Measurements from ENCODE around the gene METTL21A. TPM values are rescaled to one million over a fixed set of nuclear protein-coding genes. Genes with fewer than 3 reads are reported as not detected.

METTL21A gene
- total RNA-seq, 1 experiment from 2014 or later, result 20.9 TPM

- POLR2A ChIA-PET, result no interaction called here
- CTCF ChIA-PET, result no interaction called here
- Histone ChIP-seq H3K4me3 (ENCODE audit: low read depth in 2 of 2, low read length in 2 of 2) (no peak overlapping the region), H3K27ac (ENCODE audit: low read length) (no peak overlapping the region), H3K36me3 (ENCODE audit: control insufficient read depth, insufficient read depth, low read length) (no peaks in the 10 kb centered on the region), H3K27me3 (ENCODE audit: control insufficient read depth, insufficient read depth, low read length) (no peaks in the 10 kb centered on the region), H3K4me1 (ENCODE audit: control insufficient read depth, insufficient read depth, low read length) (no peaks in the 10 kb centered on the region; the same call in 1 of the 2 replicates), H3K9me3 (ENCODE audit: control insufficient read depth, insufficient read depth, low read depth, low read length) (no peaks in the 10 kb centered on the region)
- in situ Hi-C loops (cut with HindIII; ENCODE audit: low pct_unique_long_range_greater_than_20kb, low sequenced_read_pairs), result no loop called here
- TF ChIP-seq POLR2AphosphoS5 (IDR thresholded peaks at IDR 0.05; ENCODE audit: low read depth, low read length) (no peak), REST (IDR thresholded peaks at IDR 0.05; ENCODE audit: insufficient read depth in 1 of 2, low read depth in 2 of 2, low read length in 1 of 2) (no peak), TCF7L2 (IDR thresholded peaks at IDR 0.05; ENCODE audit: low read depth, low read length) (no peak), SIN3A (IDR thresholded peaks at IDR 0.05; ENCODE audit: borderline replicate concordance, insufficient read depth, low read depth, low read length) (no peak), CTCF (IDR thresholded peaks at IDR 0.05) (no peak)
- BruUV-seq (replicated peaks), result no TSS peak
- ATAC-seq (no peak), DNase-seq (ENCODE audit: low read depth, low spot score) (no peak)
- intact Hi-C loops (cut with micrococcal nuclease; ENCODE audit: unreplicated experiment), result no loop called here
Measured at GRCh38 chr2:207635468-207636200, 10.4 kb upstream of the METTL21A start.

- in situ Hi-C loops (cut with HindIII; ENCODE audit: low pct_unique_long_range_greater_than_20kb, low sequenced_read_pairs) (no loop called here), intact Hi-C loops (cut with micrococcal nuclease; ENCODE audit: unreplicated experiment) (no loop called here)
- TF ChIP-seq POLR2AphosphoS5 (IDR thresholded peaks at IDR 0.05; ENCODE audit: low read depth, low read length) (no peak), SIN3A (IDR thresholded peaks at IDR 0.05; ENCODE audit: borderline replicate concordance, insufficient read depth, low read depth, low read length) (no peak), CTCF (IDR thresholded peaks at IDR 0.05) (no peak), TCF7L2 (IDR thresholded peaks at IDR 0.05; ENCODE audit: low read depth, low read length) (no peak), REST (IDR thresholded peaks at IDR 0.05; ENCODE audit: insufficient read depth in 1 of 2, low read depth in 2 of 2, low read length in 1 of 2) (no peak)
- Histone ChIP-seq H3K4me1 (ENCODE audit: control insufficient read depth, insufficient read depth, low read length) (no peaks in the 10 kb centered on the region; the same call in 1 of the 2 replicates), H3K36me3 (ENCODE audit: control insufficient read depth, insufficient read depth, low read length) (no peaks in the 10 kb centered on the region), H3K9me3 (ENCODE audit: control insufficient read depth, insufficient read depth, low read depth, low read length) (no peaks in the 10 kb centered on the region), H3K4me3 (ENCODE audit: low read depth in 2 of 2, low read length in 2 of 2) (no peak overlapping the region), H3K27me3 (ENCODE audit: control insufficient read depth, insufficient read depth, low read length) (no peaks in the 10 kb centered on the region), H3K27ac (ENCODE audit: low read length) (no peak overlapping the region)
- ChIA-PET CTCF (no interaction called here), POLR2A (interaction anchor here (0.5 kb wide), 1 partner anchor 132 kb away, joined by 3 read pairs; no protein-coding TSS in a partner anchor)
- no TSS peak for BruUV-seq (replicated peaks)
- ATAC-seq (no peak), DNase-seq (ENCODE audit: low read depth, low spot score) (no peak)
Measured at GRCh38 chr2:207633686-207634085, 8.5 kb upstream of the METTL21A start.
